ENCODE measurements around the gene PTTG1.

The PTTG1 gene

DNA sequence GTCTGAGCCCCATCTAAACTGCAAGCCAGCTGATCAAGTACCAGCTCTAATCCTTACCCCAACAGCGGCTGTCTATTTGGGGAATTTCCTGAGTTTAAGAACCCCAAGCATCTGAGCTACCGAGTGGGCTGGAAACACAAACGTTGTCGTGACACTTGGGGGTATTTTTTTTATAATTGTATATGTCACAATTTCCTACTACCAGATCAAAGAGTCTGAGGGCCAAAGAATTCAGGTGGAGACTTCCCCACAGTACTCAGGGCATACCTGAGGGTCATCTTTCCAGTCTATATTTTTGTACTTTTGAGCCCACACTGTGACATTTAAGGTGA is 42.8 kb downstream of the PTTG1 start:
- Histone ChIP-seq H3K4me3 (ENCODE audit: low read depth, low read length) (no peak overlapping the region), H3K4me1 (ENCODE audit: control insufficient read depth, insufficient read depth, low read length, unreplicated experiment) (peaks cover 43% of the 10 kb centered on the region), H3K27me3 (ENCODE audit: insufficient read depth, low read length) (no peaks in the 10 kb centered on the region), H3K27ac (ENCODE audit: low read depth, low read length) (no peak overlapping the region), H3K36me3 (ENCODE audit: insufficient read depth, low read length) (no peaks in the 10 kb centered on the region), H3K79me2 (ENCODE audit: control insufficient read depth, insufficient read depth, low read length, unreplicated experiment) (peaks cover 5% of the 10 kb centered on the region), H2AFZ (ENCODE audit: low read length, unreplicated experiment) (no peak overlapping the region)

DNA sequence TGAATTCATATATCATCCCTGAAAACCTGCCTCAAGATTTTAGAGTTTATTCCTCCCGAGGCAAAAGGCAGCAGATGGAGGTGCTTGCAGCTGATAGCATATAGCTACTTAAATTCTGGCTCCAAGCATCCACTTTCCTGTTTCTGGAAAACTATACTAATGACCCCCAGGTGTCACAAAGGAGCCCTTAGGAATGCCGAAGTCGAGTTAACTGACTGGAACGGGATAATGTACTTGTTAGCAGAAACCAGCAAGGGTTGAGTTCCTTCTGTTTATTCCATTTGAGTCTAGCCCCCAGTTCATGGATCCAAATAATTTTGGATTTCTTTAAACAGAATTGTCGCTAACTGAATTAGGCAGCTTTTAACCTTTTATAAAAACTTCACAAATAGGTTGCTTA is 44.5 kb downstream of the PTTG1 start:
- Histone ChIP-seq H2AFZ (ENCODE audit: low read length, unreplicated experiment) (no peak overlapping the region), H3K4me1 (ENCODE audit: control insufficient read depth, insufficient read depth, low read length, unreplicated experiment) (peaks cover 56% of the 10 kb centered on the region), H3K27me3 (ENCODE audit: insufficient read depth, low read length) (no peaks in the 10 kb centered on the region), H3K27ac (ENCODE audit: low read depth, low read length) (no peak overlapping the region), H3K36me3 (ENCODE audit: insufficient read depth, low read length) (no peaks in the 10 kb centered on the region), H3K79me2 (ENCODE audit: control insufficient read depth, insufficient read depth, low read length, unreplicated experiment) (peaks cover 16% of the 10 kb centered on the region), H3K4me3 (ENCODE audit: low read depth, low read length) (no peak overlapping the region)

DNA sequence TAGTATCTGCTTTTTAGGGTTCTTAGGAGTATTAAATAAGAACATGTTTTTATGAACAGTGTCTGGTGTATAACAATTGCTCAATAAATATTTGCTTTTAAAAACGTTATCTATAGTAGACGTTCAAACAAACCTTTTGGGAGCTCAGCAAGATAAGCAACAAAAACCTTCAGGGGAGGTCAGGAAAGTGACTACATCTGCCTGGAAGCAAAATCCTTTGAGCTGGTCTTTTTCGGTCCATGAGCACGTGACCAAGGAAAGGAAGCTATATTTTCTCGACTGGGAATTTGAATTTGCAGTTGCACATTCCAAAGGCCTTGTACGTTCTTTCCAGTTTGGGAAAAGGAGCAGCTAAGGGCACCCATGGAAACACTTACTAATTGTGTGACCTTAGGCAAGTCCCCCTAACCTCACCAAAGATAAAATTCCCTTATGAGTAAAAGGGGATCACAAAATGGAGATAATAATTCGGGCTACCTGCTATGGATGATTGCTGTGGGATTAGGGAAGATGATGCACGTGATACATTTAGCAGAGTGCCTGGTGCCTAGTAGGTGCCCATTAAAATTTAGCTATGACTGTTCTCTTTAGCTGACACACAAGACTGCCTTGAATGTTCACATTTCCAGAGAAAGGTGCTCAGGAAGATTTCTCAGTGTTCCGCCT is 45.4 kb downstream of the PTTG1 start:
- Histone ChIP-seq H3K27ac (ENCODE audit: low read depth, low read length) (peak overlapping the region; percentile 81), H3K27me3 (ENCODE audit: insufficient read depth, low read length) (no peaks in the 10 kb centered on the region), H3K79me2 (ENCODE audit: control insufficient read depth, insufficient read depth, low read length, unreplicated experiment) (peaks cover 21% of the 10 kb centered on the region), H2AFZ (ENCODE audit: low read length, unreplicated experiment) (peak overlapping the region; percentile 65), H3K4me1 (ENCODE audit: control insufficient read depth, insufficient read depth, low read length, unreplicated experiment) (peaks cover 63% of the 10 kb centered on the region), H3K4me3 (ENCODE audit: low read depth, low read length) (peak overlapping the region; percentile 76), H3K36me3 (ENCODE audit: insufficient read depth, low read length) (no peaks in the 10 kb centered on the region)

GRCh38 chr5:160467555-160468362 is 46.1 kb downstream of the PTTG1 start:
- no peaks in the 10 kb centered on the region for H3K27me3 ChIP-seq (ENCODE audit: insufficient read depth, low read length)
- H3K4me3 ChIP-seq (ENCODE audit: low read depth, low read length) = peak overlapping the region; percentile 76
- H3K27ac ChIP-seq (ENCODE audit: low read depth, low read length) = peak overlapping the region; percentile 81
- H3K79me2 ChIP-seq (ENCODE audit: control insufficient read depth, insufficient read depth, low read length, unreplicated experiment) = peaks cover 25% of the 10 kb centered on the region
- peaks cover 57% of the 10 kb centered on the region for H3K4me1 ChIP-seq (ENCODE audit: control insufficient read depth, insufficient read depth, low read length, unreplicated experiment)
- H3K36me3 ChIP-seq (ENCODE audit: insufficient read depth, low read length) = no peaks in the 10 kb centered on the region
- H2AFZ ChIP-seq (ENCODE audit: low read length, unreplicated experiment) = peak overlapping the region; percentile 65

- no peaks in the 10 kb centered on the region for H3K36me3 ChIP-seq (ENCODE audit: insufficient read depth, low read length)
- peaks cover 52% of the 10 kb centered on the region for H3K4me1 ChIP-seq (ENCODE audit: control insufficient read depth, insufficient read depth, low read length, unreplicated experiment)
- H3K4me3 ChIP-seq (ENCODE audit: low read depth, low read length) = peak overlapping the region; percentile 76
- H3K27me3 ChIP-seq (ENCODE audit: insufficient read depth, low read length) = no peaks in the 10 kb centered on the region
- H3K27ac ChIP-seq (ENCODE audit: low read depth, low read length) = peak overlapping the region; percentile 81
- H2AFZ ChIP-seq (ENCODE audit: low read length, unreplicated experiment) = peak overlapping the region; percentile 15
- H3K79me2 ChIP-seq (ENCODE audit: control insufficient read depth, insufficient read depth, low read length, unreplicated experiment) = peaks cover 31% of the 10 kb centered on the region
Measured at GRCh38 chr5:160468363-160468975, 46.8 kb downstream of the PTTG1 start.

DNA sequence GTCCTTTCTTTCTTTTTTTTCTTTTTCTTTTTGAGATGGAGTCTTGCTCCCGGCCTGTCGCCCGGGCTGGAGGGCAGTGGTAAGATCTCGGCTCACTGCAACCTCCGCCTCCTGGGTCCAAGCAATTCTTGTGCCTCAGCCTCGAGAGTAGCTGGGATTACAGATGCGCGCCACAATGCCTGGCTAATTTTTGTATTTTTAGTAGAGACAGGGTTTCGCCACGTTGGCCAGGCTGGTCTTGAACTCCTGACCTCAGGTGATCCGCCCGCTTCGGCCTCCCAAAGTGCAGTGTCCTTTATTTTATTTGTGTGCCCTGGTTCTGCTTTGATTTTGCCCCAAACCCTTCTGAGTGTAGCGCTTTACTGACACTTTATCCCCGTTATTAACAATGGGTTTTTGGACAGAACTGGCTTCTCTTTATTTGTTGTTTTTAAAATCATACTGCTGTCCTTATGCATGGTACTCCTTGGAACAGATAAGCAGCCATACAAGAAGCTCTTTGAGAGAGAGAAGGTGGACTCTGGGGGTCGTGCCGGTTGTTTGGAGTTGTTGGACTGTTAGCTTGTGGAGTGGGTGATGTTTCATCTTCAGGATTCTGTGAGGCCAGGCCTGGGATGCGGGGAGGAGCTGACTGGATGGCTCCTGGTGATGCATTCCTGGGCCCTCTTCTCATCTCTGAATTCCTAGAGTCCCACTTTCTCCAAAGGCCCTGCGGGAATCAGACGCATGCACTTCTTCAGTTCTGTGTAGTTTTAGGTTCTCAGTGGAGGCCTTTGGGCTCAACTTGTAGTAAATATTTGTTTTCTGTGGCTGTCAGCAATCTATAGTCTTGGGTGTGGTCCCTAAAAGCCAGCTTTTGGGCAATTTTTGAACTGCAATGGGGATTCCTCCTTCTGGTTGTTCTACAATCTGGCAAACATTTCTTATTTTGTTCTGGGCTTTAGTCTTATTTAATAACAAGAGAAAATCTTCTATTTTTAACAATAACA is 47.8 kb downstream of the PTTG1 start:
- Histone ChIP-seq H3K27me3 (ENCODE audit: insufficient read depth, low read length) (no peaks in the 10 kb centered on the region), H3K27ac (ENCODE audit: low read depth, low read length) (peak overlapping the region; percentile 43), H3K79me2 (ENCODE audit: control insufficient read depth, insufficient read depth, low read length, unreplicated experiment) (peaks cover 37% of the 10 kb centered on the region), H3K36me3 (ENCODE audit: insufficient read depth, low read length) (no peaks in the 10 kb centered on the region), H3K4me1 (ENCODE audit: control insufficient read depth, insufficient read depth, low read length, unreplicated experiment) (peaks cover 42% of the 10 kb centered on the region), H3K4me3 (ENCODE audit: low read depth, low read length) (peak overlapping the region; percentile 66), H2AFZ (ENCODE audit: low read length, unreplicated experiment) (no peak overlapping the region)

DNA sequence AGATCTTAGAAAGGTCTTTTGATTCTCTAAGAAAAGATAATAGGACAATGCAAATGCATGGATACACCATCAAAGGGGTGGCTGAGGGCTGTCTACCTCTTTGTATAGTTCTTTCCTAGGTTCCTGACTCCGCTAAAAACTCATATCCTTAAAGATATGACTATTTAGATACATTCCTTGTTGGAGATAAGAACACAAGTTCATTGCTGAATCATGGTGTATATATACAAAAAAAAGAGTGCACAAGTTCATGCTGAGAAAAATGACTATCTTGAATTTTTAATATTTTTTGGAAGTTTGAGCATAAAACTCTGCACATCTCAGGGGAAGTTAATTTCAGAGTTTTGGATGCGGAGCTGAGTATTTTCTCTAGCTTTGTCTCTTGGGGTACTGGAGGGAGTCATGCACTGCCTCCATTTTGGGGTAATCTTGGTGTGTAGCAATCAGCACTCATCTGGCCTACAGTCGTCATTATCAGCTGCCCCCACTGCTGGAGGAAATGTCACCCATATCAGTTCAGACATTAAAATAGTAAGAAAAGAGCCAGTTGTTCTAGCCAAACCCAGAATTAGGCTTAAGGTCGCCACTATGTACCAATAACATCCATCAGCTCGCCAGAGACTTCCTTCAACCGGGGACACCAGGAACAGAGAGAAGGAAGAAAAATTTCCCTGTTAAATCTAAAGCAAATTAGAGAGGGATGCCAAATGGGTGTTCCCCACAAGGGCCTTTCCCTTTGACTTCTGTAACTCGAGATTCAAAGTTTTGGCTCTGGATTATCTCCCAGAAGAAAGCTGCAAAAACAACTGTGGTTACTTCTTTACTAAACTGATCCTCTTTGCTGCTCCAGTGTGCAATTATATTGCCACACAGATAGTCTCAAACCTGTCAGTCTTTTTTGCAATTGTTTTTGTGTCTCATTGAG is 49.0 kb downstream of the PTTG1 start:
- peak overlapping the region; percentile 43 for H3K27ac ChIP-seq (ENCODE audit: low read depth, low read length)
- H2AFZ ChIP-seq (ENCODE audit: low read length, unreplicated experiment) = peak overlapping the region; percentile 49
- peaks cover 40% of the 10 kb centered on the region for H3K4me1 ChIP-seq (ENCODE audit: control insufficient read depth, insufficient read depth, low read length, unreplicated experiment)
- H3K36me3 ChIP-seq (ENCODE audit: insufficient read depth, low read length) = no peaks in the 10 kb centered on the region
- peaks cover 37% of the 10 kb centered on the region for H3K79me2 ChIP-seq (ENCODE audit: control insufficient read depth, insufficient read depth, low read length, unreplicated experiment)
- H3K4me3 ChIP-seq (ENCODE audit: low read depth, low read length) = peak overlapping the region; percentile 66
- H3K27me3 ChIP-seq (ENCODE audit: insufficient read depth, low read length) = no peaks in the 10 kb centered on the region

DNA sequence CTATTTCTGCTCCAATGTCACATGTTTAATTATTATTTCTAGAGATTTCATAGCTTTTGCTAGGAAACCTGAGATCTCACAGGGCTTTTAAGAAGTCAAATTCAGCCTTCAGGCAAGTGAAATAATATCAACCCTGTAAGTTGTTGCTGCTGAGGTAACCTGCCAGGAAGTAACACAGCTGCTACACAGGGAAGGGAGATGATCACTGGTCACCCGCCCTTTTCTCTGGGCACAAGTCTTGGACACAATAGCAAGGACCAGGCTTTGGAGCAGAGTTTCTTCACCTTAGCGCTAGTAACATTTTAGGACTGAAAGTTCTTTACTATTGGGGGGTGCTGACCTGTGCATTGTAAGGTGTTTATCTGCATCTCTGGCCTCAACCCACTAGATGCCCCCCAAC is 50.1 kb downstream of the PTTG1 start:
- no peaks in the 10 kb centered on the region for H3K27me3 ChIP-seq (ENCODE audit: insufficient read depth, low read length)
- H3K79me2 ChIP-seq (ENCODE audit: control insufficient read depth, insufficient read depth, low read length, unreplicated experiment) = peaks cover 37% of the 10 kb centered on the region
- no peak overlapping the region for H3K27ac ChIP-seq (ENCODE audit: low read depth, low read length)
- H3K36me3 ChIP-seq (ENCODE audit: insufficient read depth, low read length) = no peaks in the 10 kb centered on the region
- H2AFZ ChIP-seq (ENCODE audit: low read length, unreplicated experiment) = no peak overlapping the region
- H3K4me1 ChIP-seq (ENCODE audit: control insufficient read depth, insufficient read depth, low read length, unreplicated experiment) = peaks cover 36% of the 10 kb centered on the region
- no peak overlapping the region for H3K4me3 ChIP-seq (ENCODE audit: low read depth, low read length)

GRCh38 chr5:160472482-160472881 is 50.8 kb downstream of the PTTG1 start:
- H3K79me2 ChIP-seq (ENCODE audit: control insufficient read depth, insufficient read depth, low read length, unreplicated experiment) = peaks cover 37% of the 10 kb centered on the region
- peaks cover 36% of the 10 kb centered on the region for H3K4me1 ChIP-seq (ENCODE audit: control insufficient read depth, insufficient read depth, low read length, unreplicated experiment)
- H3K27ac ChIP-seq (ENCODE audit: low read depth, low read length) = no peak overlapping the region
- H3K36me3 ChIP-seq (ENCODE audit: insufficient read depth, low read length) = no peaks in the 10 kb centered on the region
- no peaks in the 10 kb centered on the region for H3K27me3 ChIP-seq (ENCODE audit: insufficient read depth, low read length)
- no peak overlapping the region for H2AFZ ChIP-seq (ENCODE audit: low read length, unreplicated experiment)
- no peak overlapping the region for H3K4me3 ChIP-seq (ENCODE audit: low read depth, low read length)

Data from ACC112 (cell line).